GM19324 (cell line): Measurements from ENCODE around the gene PODXL2.
"Not testable (repeated sequence)": the region's sequence is repeated elsewhere in the genome, so short reads cannot be mapped to it uniquely, and the experiment has no call there.

Experiments used
- ATAC-seq: cut with Tn5 transposase; IDR thresholded peaks from one replicate; pipeline ENCODE4 v1.9.1; 2021; ENCODE audit warnings: mild to moderate bottlenecking, moderate library complexity; ENCODE audit not compliant: unreplicated experiment, low FRiP score

PODXL2 gene

GRCh38 chr3:127652246-127652995 is 23.4 kb downstream of the PODXL2 start:
- no peak for ATAC-seq

- ATAC-seq: no peak
These were observed 25.4 kb downstream of the PODXL2 start for GRCh38 chr3:127654374-127654773.

- not testable (repeated sequence) for ATAC-seq
These were observed 26.0 kb downstream of the PODXL2 start for GRCh38 chr3:127654993-127655392.

- ATAC-seq: no peak
These were observed 26.7 kb downstream of the PODXL2 start for GRCh38 chr3:127655641-127656040.

GRCh38 chr3:127656906-127657305 is 27.9 kb downstream of the PODXL2 start:
- no peak for ATAC-seq

GRCh38 chr3:127658234-127658633 is 29.2 kb downstream of the PODXL2 start:
- ATAC-seq: no peak

- no peak for ATAC-seq
These were observed 31.8 kb downstream of the PODXL2 start for GRCh38 chr3:127660621-127661251.

- ATAC-seq: no peak
These were observed 32.6 kb downstream of the PODXL2 start for GRCh38 chr3:127661600-127661999.

GRCh38 chr3:127662001-127662469 is 33.0 kb downstream of the PODXL2 start:
- no peak for ATAC-seq

GRCh38 chr3:127663151-127663550 is 34.2 kb downstream of the PODXL2 start:
- ATAC-seq: no peak

- ATAC-seq: no peak
These were observed 36.2 kb downstream of the PODXL2 start for GRCh38 chr3:127665165-127665564.

- ATAC-seq: no peak
These were observed 36.6 kb downstream of the PODXL2 start for GRCh38 chr3:127665586-127665985.

GRCh38 chr3:127666676-127667075 is 37.7 kb downstream of the PODXL2 start:
- no peak for ATAC-seq

GRCh38 chr3:127667119-127667681 is 38.2 kb downstream of the PODXL2 start:
- ATAC-seq: no peak

GRCh38 chr3:127668906-127669305 is 39.9 kb downstream of the PODXL2 start:
- no peak for ATAC-seq

GRCh38 chr3:127669541-127670228 is 40.7 kb downstream of the PODXL2 start:
- no peak for ATAC-seq

- ATAC-seq: no peak
These were observed 41.2 kb downstream of the PODXL2 start for GRCh38 chr3:127670229-127670559.

GRCh38 chr3:127670761-127671522 is 42.0 kb downstream of the PODXL2 start:
- ATAC-seq: no peak

- ATAC-seq: peak; percentile 13
These were observed 42.8 kb downstream of the PODXL2 start for GRCh38 chr3:127671523-127672428.
